ENCODE results near the gene INPP5D.

DNA sequence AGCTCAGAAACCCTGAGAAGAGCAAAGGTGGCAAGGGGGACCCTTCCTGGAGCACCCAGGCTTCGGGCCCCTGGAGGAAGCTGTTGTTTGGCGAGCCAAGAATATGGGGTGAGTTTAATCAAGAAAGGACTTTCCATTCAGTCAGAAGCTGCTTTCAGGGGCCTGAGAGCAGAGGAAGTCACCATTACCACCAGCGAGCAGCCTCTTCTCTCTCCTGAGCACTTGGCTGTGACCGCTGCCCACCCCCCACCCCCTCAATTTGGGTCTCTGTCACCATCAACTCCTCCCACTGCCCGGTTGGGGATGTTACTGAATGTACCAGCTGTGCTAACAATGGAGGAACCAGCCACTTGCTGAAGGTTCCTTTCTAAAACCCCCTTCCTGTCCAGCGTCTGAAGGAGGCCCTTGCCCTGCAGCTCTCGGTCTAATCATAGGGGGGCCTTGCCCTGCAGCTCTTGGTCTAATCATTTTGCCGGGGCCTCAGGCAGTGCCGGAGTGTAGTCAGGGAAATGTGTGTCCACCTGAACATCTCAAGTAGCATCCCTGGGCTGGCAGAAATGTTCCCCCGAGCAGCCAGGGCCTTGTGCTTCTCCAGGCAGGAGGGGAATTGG, 943 bp downstream of the INPP5D start:
- TF ChIP-seq, protein P1, sequence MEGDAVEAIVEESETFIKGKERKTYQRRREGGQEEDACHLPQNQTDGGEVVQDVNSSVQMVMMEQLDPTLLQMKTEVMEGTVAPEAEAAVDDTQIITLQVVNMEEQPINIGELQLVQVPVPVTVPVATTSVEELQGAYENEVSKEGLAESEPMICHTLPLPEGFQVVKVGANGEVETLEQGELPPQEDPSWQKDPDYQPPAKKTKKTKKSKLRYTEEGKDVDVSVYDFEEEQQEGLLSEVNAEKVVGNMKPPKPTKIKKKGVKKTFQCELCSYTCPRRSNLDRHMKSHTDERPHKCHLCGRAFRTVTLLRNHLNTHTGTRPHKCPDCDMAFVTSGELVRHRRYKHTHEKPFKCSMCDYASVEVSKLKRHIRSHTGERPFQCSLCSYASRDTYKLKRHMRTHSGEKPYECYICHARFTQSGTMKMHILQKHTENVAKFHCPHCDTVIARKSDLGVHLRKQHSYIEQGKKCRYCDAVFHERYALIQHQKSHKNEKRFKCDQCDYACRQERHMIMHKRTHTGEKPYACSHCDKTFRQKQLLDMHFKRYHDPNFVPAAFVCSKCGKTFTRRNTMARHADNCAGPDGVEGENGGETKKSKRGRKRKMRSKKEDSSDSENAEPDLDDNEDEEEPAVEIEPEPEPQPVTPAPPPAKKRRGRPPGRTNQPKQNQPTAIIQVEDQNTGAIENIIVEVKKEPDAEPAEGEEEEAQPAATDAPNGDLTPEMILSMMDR (conservative IDR thresholded peaks at IDR 0.05; ENCODE audit: low read depth, low read length): no peak
- no peak for TF ChIP-seq EZH2 (IDR thresholded peaks at IDR 0.05; ENCODE audit: borderline replicate concordance, low read depth, low read length, poor library complexity, severe bottlenecking)

All from A673 (cell line).